Lower leg skin (tissue), 3 donors: ENCODE results near the gene NTM.

Experiments
- CTCF ChIP-seq, 3 donors: fragments of 450-650 bp; IDR thresholded peaks; one replicate each; pipeline ENCODE4 v1.5.1; 2016; ENCODE audit warnings: antibody characterized with exemption in 3 of 3, mild to moderate bottlenecking in 3 of 3, moderate library complexity in 2 of 3
- POLR2A ChIP-seq, 2 donors: fragments of 450-650 bp; IDR thresholded peaks; one replicate each; pipeline ENCODE4 v1.6.1; 2016 to 2017; ENCODE audit warnings: antibody characterized with exemption in 2 of 2, mild to moderate bottlenecking in 1 of 2, moderate library complexity in 1 of 2

- TF ChIP-seq CTCF (IDR thresholded peaks at IDR 0.05) (no peak), POLR2A (IDR thresholded peaks at IDR 0.05) (no peak)
Observed at GRCh38 chr11:132200353-132200936, 830.0 kb downstream of the NTM start.
